HG02588 (cell line): ENCODE measurements around the gene SMG5.
"Not testable (repeated sequence)": the region's sequence is repeated elsewhere in the genome, so short reads cannot be mapped to it uniquely, and the experiment has no call there.

Experiments
- ATAC-seq: cut with Tn5 transposase; IDR thresholded peaks from one replicate; pipeline ENCODE4 v1.9.1; 2021; ENCODE audit warnings: mild to moderate bottlenecking, moderate library complexity; ENCODE audit not compliant: unreplicated experiment

Gene SMG5, protein sequence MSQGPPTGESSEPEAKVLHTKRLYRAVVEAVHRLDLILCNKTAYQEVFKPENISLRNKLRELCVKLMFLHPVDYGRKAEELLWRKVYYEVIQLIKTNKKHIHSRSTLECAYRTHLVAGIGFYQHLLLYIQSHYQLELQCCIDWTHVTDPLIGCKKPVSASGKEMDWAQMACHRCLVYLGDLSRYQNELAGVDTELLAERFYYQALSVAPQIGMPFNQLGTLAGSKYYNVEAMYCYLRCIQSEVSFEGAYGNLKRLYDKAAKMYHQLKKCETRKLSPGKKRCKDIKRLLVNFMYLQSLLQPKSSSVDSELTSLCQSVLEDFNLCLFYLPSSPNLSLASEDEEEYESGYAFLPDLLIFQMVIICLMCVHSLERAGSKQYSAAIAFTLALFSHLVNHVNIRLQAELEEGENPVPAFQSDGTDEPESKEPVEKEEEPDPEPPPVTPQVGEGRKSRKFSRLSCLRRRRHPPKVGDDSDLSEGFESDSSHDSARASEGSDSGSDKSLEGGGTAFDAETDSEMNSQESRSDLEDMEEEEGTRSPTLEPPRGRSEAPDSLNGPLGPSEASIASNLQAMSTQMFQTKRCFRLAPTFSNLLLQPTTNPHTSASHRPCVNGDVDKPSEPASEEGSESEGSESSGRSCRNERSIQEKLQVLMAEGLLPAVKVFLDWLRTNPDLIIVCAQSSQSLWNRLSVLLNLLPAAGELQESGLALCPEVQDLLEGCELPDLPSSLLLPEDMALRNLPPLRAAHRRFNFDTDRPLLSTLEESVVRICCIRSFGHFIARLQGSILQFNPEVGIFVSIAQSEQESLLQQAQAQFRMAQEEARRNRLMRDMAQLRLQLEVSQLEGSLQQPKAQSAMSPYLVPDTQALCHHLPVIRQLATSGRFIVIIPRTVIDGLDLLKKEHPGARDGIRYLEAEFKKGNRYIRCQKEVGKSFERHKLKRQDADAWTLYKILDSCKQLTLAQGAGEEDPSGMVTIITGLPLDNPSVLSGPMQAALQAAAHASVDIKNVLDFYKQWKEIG

GRCh38 chr1:156282479-156283222 is at the start of gene SMG5:
Gene SMG5 (minus strand): TSS chr1:156282825. CDS start chr1:156282680, 145 bp downstream.
- ATAC-seq = peak; percentile 80

GRCh38 chr1:156323179-156323578 is 40.6 kb upstream of the SMG5 start:
- ATAC-seq = not testable (repeated sequence)

- ATAC-seq = no peak
These were observed 37.9 kb upstream of the SMG5 start for GRCh38 chr1:156320560-156320959.

GRCh38 chr1:156319664-156320063 is 37.0 kb upstream of the SMG5 start:
- ATAC-seq = no peak

DNA sequence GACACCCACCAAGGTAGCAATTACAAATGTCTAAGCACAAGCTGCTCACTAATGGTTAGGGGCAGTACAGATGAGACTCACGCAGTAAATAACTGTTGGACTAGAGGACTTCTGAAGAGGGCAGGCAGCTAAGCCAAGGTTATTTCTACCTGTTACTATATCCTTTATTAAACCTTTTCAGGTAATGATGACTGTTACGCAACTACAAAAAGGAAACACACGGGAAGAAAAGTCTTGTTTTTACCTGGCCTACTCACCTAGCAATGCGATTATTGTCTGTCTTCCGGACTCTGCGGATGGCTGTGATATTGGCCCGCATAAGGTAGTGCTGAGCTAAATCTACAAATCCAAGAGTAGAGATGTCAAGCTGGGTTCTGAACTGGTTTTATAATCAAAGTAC is 34.3 kb upstream of the SMG5 start:
- no peak for ATAC-seq

DNA sequence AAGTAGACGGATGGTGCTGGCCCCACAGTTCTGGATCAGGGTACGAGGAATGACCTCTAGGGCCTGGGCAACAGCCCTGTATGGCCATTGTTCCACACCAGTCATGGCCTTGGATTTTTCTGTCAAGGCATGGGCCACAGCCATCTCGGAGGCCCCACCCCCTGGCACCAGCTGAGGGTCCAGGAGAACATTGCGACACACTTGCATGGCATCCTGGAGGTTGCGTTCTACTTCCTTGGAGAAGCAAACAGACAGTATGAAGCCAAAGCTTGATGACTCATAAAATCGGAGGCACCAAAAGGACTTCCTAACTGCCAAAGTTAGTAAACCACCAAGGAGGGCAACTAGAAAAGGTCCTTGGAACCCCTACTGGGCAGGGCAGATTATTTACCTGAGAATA is 28.3 kb upstream of the SMG5 start:
- ATAC-seq = no peak

- ATAC-seq = no peak
These were observed 25.5 kb upstream of the SMG5 start for GRCh38 chr1:156308078-156308477.

- ATAC-seq = no peak
These were observed 22.6 kb upstream of the SMG5 start for GRCh38 chr1:156305215-156305614.

DNA sequence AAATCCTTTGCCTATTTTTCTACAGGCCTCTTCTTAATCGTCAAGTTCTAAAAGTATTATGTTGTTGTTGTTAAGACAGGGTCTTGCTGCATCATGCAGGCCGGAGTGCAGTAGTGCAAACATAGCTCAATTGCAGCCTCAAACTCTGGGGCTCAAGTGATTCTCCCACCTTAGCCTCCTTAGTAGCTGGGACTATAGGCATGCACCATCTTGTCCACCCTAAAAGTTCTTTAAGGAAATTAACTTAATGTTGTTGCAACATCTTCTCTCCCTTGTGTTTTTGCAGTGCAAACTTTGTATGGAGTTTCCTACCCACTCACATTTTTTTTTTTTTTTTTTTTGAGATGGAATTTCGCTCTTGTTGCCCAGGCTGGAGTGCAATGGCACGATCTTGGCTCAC is 20.6 kb upstream of the SMG5 start:
- ATAC-seq = no peak

- ATAC-seq = no peak
These were observed 16.3 kb upstream of the SMG5 start, which contains the start of gene VHLL for GRCh38 chr1:156298852-156299357. Gene VHLL (minus strand): TSS chr1:156299307. CDS start chr1:156299189, 118 bp downstream.

- ATAC-seq = peak; percentile 59
These were observed 12.8 kb upstream of the SMG5 start, which contains the start of gene GLMP for GRCh38 chr1:156295391-156295947. Gene GLMP (minus strand): TSS chr1:156295679. CDS start chr1:156295645, 34 bp downstream.

GRCh38 chr1:156293895-156294294 is 11.3 kb upstream of the SMG5 start:
- no peak for ATAC-seq

DNA sequence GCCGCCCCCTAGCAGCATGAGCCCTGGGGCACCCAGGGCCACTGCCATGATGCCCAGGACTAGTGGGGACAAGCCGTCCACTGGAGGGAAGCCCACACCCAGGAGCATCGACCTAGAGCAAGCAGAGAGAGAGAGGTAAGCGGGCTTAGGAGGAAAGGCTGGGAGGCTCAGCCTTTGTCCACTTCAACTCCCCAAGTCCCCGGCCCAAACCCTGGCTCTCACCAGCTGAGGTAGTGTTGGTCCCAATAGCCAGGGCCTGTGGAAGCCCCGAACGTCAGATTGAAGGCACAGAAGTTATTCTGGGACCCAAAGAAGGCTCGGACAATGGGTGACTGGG is 10.4 kb upstream of the SMG5 start:
- no peak for ATAC-seq

DNA sequence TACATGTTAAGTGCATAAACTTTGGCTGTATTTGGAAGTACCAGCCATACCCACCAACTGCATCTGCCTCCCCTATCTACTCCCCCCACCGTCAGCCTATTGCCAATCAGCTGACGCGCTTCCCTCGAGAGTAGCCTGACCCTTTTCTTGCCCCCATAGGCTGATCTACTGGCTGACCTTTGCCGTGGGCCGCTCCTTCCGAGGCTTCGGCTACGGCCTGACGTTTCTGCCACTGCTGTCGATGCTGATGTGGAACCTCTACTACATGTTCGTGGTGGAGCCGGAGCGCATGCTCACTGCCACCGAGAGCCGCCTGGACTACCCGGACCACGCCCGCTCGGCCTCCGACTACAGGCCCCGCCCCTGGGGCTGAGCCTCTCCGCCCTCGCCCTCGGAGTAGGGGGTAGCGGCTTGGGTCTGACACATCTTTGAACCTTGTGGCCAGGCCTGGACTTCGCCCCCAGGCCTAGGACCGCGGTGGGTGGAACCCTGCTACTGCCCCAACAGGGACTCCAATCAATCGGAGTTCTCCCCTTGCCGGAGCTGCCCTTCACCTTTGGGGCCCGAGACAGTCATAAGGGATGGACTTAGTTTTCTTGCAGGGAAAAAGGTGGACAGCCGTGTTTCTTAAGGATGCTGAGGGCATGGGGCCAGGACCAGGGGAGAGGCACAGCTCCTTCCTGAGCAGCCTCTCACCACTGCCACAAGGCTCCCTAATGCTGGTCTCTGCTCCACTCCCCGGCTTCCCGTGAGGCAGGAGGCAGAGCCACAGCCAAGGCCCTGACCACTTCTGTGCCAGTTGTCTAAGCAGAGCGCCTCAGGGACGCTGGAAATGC is 8.8 kb upstream of the SMG5 start:
- no peak for ATAC-seq

- no peak for ATAC-seq
These were observed 7.2 kb upstream of the SMG5 start for GRCh38 chr1:156289857-156290256.

DNA sequence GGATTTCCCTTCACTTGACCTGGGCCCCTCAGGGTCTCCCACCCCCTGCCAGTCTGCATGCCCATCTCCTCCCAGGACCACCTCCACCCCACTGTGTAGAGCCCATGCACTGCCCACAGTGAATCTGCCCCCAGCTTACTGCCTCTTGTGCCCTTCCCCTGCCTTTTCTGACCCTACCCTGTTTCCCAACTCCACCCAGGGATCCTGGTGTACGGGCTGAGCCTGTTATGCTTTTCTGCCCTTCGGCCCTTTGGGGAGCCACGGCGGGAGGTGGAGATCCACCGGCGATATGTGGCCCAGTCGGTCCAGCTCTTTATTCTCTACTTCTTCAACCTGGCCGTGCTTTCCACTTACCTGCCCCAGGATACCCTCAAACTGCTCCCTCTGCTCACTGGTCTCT is 3.4 kb upstream of the SMG5 start:
- ATAC-seq = no peak

DNA sequence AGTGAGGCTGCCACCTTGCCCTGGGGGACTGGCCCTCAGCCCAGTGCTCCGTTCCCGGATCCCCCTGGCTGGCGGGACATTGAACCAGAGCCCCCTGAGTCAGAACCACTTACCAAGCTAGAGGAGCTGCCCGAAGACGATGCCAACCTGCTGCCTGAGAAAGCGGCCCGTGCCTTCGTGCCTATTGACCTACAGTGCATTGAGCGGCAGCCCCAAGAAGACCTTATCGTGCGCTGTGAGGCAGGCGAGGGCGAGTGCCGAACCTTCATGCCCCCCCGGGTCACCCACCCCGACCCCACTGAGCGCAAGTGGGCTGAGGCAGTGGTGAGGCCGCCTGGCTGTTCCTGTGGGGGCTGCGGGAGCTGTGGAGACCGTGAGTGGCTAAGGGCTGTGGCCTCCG is 2.8 kb upstream of the SMG5 start:
- no peak for ATAC-seq

- no peak for ATAC-seq
These were observed 2.1 kb upstream of the SMG5 start for GRCh38 chr1:156284757-156285156.

GRCh38 chr1:156284112-156284511 is 1.5 kb upstream of the SMG5 start, which contains the start of gene TMEM79:
Gene TMEM79 (plus strand): TSS chr1:156284325. CDS start chr1:156285227, 902 bp downstream.
- ATAC-seq = no peak
